Heart left ventricle (tissue), 13 donors: ENCODE results near the gene USP12.

Source experiments
- POLR2A ChIP-seq, 2 donors: fragments of 450-650 bp; IDR thresholded peaks; one replicate each; pipeline ENCODE4 v1.6.1; 2017; ENCODE audit warnings: antibody characterized with exemption in 2 of 2, mild to moderate bottlenecking in 2 of 2, moderate library complexity in 2 of 2
- TF ChIP-seq, protein P1 (sequence below), 12 donors: fragments of 200-600 bp; sonication (generic) in 4 of 12; IDR thresholded peaks; one replicate each; pipeline versions ENCODE4 v1.5.0 to v1.8.0; 2018 to 2022; ENCODE audit warnings: antibody characterized with exemption in 12 of 12, mild to moderate bottlenecking in 5 of 12
- donor health status: ischemic (EF 13 %, LVEDD 7.1; RV severe dilation, severe dysfunction).
- donor health status: DM: no; HTN: yes; CAD: no.
- donor health status: DM: no; HTN: no; CAD: no.
- donor health status: ischemic (EF 25% LVEDD 6.9; RV normal size, moderate dysfunction).
- donor health status: ischemic (EF 25% LVEDD 5.7; RV mildly dilated, moderate dysfunction).
- donor health status: ischemic (EF 35%, LVEDD 5.7; RV mildly dilated, moderate dysfunction).
- donor health status: nonischemic (EF 11% LVEDD 7.7; RV severe dilation, severe dysfunction).
- donor health status: DM: yes; HTN: yes; CAD: no.
- donor health status: PGD.
- donor health status: ischemic (EF 29% LVEDD 5.4; RV normal size, mild dysfunction).
- donor health status: nonischemic (EF 23%, LVEDD 6.1; RV moderate dilation, normal function).

DNA sequence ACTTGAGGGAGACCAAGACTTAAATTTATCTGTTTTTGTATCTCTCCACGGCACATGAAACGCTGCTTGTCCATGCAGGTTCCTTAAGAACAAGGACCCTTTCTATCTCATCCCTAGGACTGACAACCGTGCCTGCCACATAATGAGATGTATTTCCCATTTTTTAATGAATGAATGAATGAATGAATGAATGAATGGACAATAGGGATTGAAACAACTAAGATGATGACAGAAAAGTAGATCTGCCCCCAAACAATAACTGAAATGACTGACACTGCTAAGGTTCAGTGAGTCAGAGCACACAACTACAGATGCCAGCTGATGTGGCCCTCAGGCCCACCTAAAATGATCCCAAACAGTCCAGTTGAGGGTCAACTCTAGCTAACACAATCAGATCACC, 69.8 kb downstream of the USP12 start:
- TF ChIP-seq, protein P1, sequence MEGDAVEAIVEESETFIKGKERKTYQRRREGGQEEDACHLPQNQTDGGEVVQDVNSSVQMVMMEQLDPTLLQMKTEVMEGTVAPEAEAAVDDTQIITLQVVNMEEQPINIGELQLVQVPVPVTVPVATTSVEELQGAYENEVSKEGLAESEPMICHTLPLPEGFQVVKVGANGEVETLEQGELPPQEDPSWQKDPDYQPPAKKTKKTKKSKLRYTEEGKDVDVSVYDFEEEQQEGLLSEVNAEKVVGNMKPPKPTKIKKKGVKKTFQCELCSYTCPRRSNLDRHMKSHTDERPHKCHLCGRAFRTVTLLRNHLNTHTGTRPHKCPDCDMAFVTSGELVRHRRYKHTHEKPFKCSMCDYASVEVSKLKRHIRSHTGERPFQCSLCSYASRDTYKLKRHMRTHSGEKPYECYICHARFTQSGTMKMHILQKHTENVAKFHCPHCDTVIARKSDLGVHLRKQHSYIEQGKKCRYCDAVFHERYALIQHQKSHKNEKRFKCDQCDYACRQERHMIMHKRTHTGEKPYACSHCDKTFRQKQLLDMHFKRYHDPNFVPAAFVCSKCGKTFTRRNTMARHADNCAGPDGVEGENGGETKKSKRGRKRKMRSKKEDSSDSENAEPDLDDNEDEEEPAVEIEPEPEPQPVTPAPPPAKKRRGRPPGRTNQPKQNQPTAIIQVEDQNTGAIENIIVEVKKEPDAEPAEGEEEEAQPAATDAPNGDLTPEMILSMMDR (IDR thresholded peaks at IDR 0.05) = no peak
- TF ChIP-seq POLR2A (IDR thresholded peaks at IDR 0.05) = no peak
